Mucosa of rectum (tissue), 2 donors: ENCODE results near the gene RAB20.
A peak's percentile ranks its signal among the peaks of the same experiment; 100 is the strongest.

ENCODE experiments used
- H3K27ac ChIP-seq, 2 donors: one replicate each; pipeline ENCODE4 v1.7.0; 2013; ENCODE audit warnings: inconsistent platforms in 2 of 2, low read depth in 2 of 2, low read length in 2 of 2
- H3K27me3 ChIP-seq, 2 donors: one replicate each; pipeline ENCODE4 v1.7.0; 2013; ENCODE audit warnings: low read length in 2 of 2; ENCODE audit not compliant: control insufficient read depth in 2 of 2, insufficient read depth in 2 of 2
- H3K36me3 ChIP-seq, 2 donors: one replicate each; pipeline ENCODE4 v1.7.0; 2013; ENCODE audit warnings: low read length in 2 of 2; ENCODE audit not compliant: control insufficient read depth in 2 of 2, insufficient read depth in 2 of 2
- H3K4me1 ChIP-seq, 2 donors: one replicate each; pipeline ENCODE4 v1.7.0; 2013; ENCODE audit warnings: low read length in 2 of 2, mild to moderate bottlenecking in 1 of 2; ENCODE audit not compliant: control insufficient read depth in 2 of 2, insufficient read depth in 2 of 2
- H3K4me3 ChIP-seq, 2 donors: one replicate each; pipeline ENCODE4 v1.7.0; 2013; ENCODE audit warnings: low read length in 2 of 2
- H3K9ac ChIP-seq, 2 donors: one replicate each; pipeline ENCODE4 v1.7.0; 2013; ENCODE audit warnings: low read length in 2 of 2, low read depth in 1 of 2, mild to moderate bottlenecking in 1 of 2
- H3K9me3 ChIP-seq, 2 donors: one replicate each; pipeline ENCODE4 v1.7.0; 2013; ENCODE audit warnings: low read length in 2 of 2; ENCODE audit not compliant: control insufficient read depth in 2 of 2
- donor health status: healthy.
- donor health status: Normal muscosa, but diverticular disease.

Gene RAB20

GRCh38 chr13:110555601-110556223, 5.8 kb downstream of the RAB20 start:
- Histone ChIP-seq H3K9ac (peak overlapping the region in 1 of 2 donors; percentile 67), H3K27ac (peak overlapping the region; percentile 69 to 87), H3K4me3 (peak overlapping the region; percentile 20 to 22), H3K9me3 (no peaks in the 10 kb centered on the region), H3K27me3 (no peaks in the 10 kb centered on the region), H3K4me1 (peaks cover 20 to 49% of the 10 kb centered on the region in 2 donors), H3K36me3 (peaks cover 4 to 7% of the 10 kb centered on the region in 2 donors)

GRCh38 chr13:110554946-110555345, 6.6 kb downstream of the RAB20 start:
- no peaks in the 10 kb centered on the region for H3K9me3 ChIP-seq
- H3K27ac ChIP-seq: peak overlapping the region in 1 of 2 donors; percentile 69
- peaks cover 17 to 47% of the 10 kb centered on the region in 2 donors for H3K4me1 ChIP-seq
- no peak overlapping the region for H3K9ac ChIP-seq
- peaks cover 4 to 7% of the 10 kb centered on the region in 2 donors for H3K36me3 ChIP-seq
- H3K4me3 ChIP-seq: no peak overlapping the region
- H3K27me3 ChIP-seq: no peaks in the 10 kb centered on the region

GRCh38 chr13:110554227-110554836, 7.2 kb downstream of the RAB20 start:
- peaks cover 14 to 41% of the 10 kb centered on the region in 2 donors for H3K4me1 ChIP-seq
- no peak overlapping the region for H3K27ac ChIP-seq

GRCh38 chr13:110553417-110553816, 8.1 kb downstream of the RAB20 start:
- no peak overlapping the region for H3K9ac ChIP-seq
- H3K4me1 ChIP-seq: peaks cover 14 to 34% of the 10 kb centered on the region in 2 donors
- H3K36me3 ChIP-seq: peaks cover 4 to 7% of the 10 kb centered on the region in 2 donors
- H3K4me3 ChIP-seq: no peak overlapping the region
- H3K27me3 ChIP-seq: no peaks in the 10 kb centered on the region
- H3K9me3 ChIP-seq: no peaks in the 10 kb centered on the region
- no peak overlapping the region for H3K27ac ChIP-seq

More at GRCh38 chr13:110554227-110554836, 7.2 kb downstream of the RAB20 start:
- Histone ChIP-seq H3K9me3 (no peaks in the 10 kb centered on the region), H3K4me3 (no peak overlapping the region), H3K27me3 (no peaks in the 10 kb centered on the region), H3K36me3 (peaks cover 4 to 7% of the 10 kb centered on the region in 2 donors), H3K9ac (no peak overlapping the region)

- H3K36me3 ChIP-seq: peaks cover 4 to 7% of the 10 kb centered on the region in 2 donors
- H3K4me1 ChIP-seq: peaks cover 14 to 30% of the 10 kb centered on the region in 2 donors
- H3K27ac ChIP-seq: no peak overlapping the region
- no peaks in the 10 kb centered on the region for H3K9me3 ChIP-seq
- H3K9ac ChIP-seq: no peak overlapping the region
- H3K4me3 ChIP-seq: no peak overlapping the region
- no peaks in the 10 kb centered on the region for H3K27me3 ChIP-seq
Measured at GRCh38 chr13:110552767-110553166, 8.8 kb downstream of the RAB20 start.

- Histone ChIP-seq H3K4me3 (no peak overlapping the region), H3K9ac (no peak overlapping the region), H3K4me1 (peaks cover 23 to 27% of the 10 kb centered on the region in 2 donors), H3K27ac (no peak overlapping the region), H3K27me3 (no peaks in the 10 kb centered on the region), H3K36me3 (peaks cover 0 to 3% of the 10 kb centered on the region in 2 donors), H3K9me3 (no peaks in the 10 kb centered on the region)
Measured at GRCh38 chr13:110551284-110551683, 10.2 kb downstream of the RAB20 start.

GRCh38 chr13:110549795-110550160, 11.7 kb downstream of the RAB20 start:
- Histone ChIP-seq H3K9ac (no peak overlapping the region), H3K4me1 (peaks cover 14 to 15% of the 10 kb centered on the region in 2 donors), H3K4me3 (no peak overlapping the region), H3K9me3 (no peaks in the 10 kb centered on the region), H3K27ac (no peak overlapping the region), H3K27me3 (no peaks in the 10 kb centered on the region), H3K36me3 (no peaks in the 10 kb centered on the region)

GRCh38 chr13:110548891-110549794, 12.4 kb downstream of the RAB20 start:
- H3K9me3 ChIP-seq: no peaks in the 10 kb centered on the region
- H3K27ac ChIP-seq: no peak overlapping the region
- H3K4me1 ChIP-seq: peaks cover 13 to 15% of the 10 kb centered on the region in 2 donors
- H3K4me3 ChIP-seq: no peak overlapping the region
- H3K9ac ChIP-seq: no peak overlapping the region
- H3K27me3 ChIP-seq: no peaks in the 10 kb centered on the region
- no peaks in the 10 kb centered on the region for H3K36me3 ChIP-seq

- Histone ChIP-seq H3K27me3 (no peaks in the 10 kb centered on the region), H3K27ac (peak overlapping the region; percentile 61 to 68), H3K4me1 (peaks cover 13 to 15% of the 10 kb centered on the region in 2 donors), H3K4me3 (peak overlapping the region in 1 of 2 donors; percentile 46), H3K9ac (peak overlapping the region in 1 of 2 donors; percentile 34), H3K36me3 (peaks cover 0 to 2% of the 10 kb centered on the region in 2 donors), H3K9me3 (no peaks in the 10 kb centered on the region)
Measured at GRCh38 chr13:110546926-110547325, 14.6 kb downstream of the RAB20 start.

- no peak overlapping the region for H3K4me3 ChIP-seq
- H3K36me3 ChIP-seq: peaks cover 0 to 2% of the 10 kb centered on the region in 2 donors
- H3K27me3 ChIP-seq: no peaks in the 10 kb centered on the region
- H3K4me1 ChIP-seq: peaks cover 17 to 20% of the 10 kb centered on the region in 2 donors
- peak overlapping the region; percentile 35 to 68 for H3K27ac ChIP-seq
- no peaks in the 10 kb centered on the region for H3K9me3 ChIP-seq
- no peak overlapping the region for H3K9ac ChIP-seq
Measured at GRCh38 chr13:110546378-110546777, 15.1 kb downstream of the RAB20 start.
